GM21717 (cell line): ENCODE results near the gene CEND1.
"Not testable (repeated sequence)": the region's sequence is repeated elsewhere in the genome, so short reads cannot be mapped to it uniquely, and the experiment has no call there.

Experiments used
- ATAC-seq: cut with Tn5 transposase; IDR thresholded peaks from one replicate; pipeline ENCODE4 v1.9.1; 2021; ENCODE audit warnings: mild to moderate bottlenecking, moderate library complexity; ENCODE audit not compliant: unreplicated experiment

The CEND1 gene

GRCh38 chr11:765025-765801, 24.7 kb downstream of the CEND1 start:
- no peak for ATAC-seq

GRCh38 chr11:764322-765024, 25.4 kb downstream of the CEND1 start:
- no peak for ATAC-seq

- no peak for ATAC-seq
Observed at GRCh38 chr11:763549-764321, 26.2 kb downstream of the CEND1 start.

DNA sequence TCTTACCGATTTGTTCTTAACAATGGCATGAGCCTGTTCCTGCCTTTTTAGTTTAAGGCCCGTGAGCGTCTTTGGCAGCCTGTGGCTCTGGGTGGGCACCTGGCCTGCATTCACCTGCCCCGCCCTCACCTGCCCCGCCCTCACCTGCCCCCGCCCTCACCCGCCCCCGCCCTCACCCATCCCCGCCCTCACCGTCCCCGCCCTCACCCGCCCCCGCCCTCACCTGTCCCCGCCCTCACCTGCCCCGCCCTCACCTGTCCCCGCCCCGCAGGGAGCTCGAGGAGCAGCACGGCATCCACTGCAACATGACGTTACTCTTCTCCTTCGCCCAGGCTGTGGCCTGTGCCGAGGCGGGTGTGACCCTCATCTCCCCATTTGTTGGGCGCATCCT, 26.8 kb downstream of the CEND1 start:
- ATAC-seq: no peak

DNA sequence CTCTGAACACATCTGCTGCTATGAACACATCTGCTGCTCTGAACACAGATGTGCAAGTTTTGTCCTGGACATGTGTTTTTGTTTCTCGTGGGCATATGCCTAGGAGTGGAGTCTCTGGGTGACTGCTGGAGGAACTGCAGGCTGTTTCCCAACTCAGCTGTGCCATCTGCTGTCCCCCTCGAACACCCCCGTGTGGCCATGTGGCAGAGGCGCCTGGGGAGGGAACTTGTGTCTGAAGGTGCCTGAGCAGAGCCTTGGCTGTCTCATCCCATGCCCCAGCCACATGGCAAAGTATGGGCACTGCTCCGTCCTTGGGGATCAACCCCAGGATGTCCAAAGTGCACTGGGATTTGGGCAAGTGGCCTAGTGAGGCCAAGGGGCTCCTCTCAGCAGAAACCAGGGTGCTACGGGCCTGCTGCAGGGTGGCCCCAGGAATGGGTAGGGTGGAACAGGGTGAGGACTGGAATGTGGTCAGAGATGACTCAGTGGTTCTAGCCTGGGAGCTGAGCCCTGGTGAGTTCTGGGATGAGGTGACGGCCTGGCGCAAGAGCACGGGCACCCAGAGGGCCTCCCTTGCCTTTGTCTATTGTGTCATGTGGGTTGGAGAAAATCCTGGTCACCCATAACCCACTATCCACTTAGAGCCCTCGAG, 27.3 kb downstream of the CEND1 start:
- no peak for ATAC-seq

GRCh38 chr11:761526-762108, 28.3 kb downstream of the CEND1 start:
- ATAC-seq: no peak

DNA sequence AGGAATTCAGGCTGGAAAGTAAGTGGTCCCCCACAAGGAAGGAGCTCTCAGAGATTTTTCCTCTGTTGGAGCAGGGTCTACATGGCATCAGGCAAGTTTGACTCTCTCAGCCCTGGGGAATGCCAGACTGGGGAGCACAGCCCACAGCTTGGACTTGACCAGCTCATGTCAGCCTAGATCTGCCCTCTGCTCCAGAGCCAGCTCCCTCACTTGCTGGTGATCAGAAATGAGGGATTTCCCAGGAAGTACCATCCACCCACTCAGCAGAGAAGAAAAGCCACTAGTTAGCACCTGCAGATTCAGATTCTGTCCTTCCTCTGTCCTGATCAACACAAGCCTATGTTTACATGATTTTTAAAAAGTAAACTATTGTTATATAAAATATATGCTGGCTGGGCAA, 29.7 kb downstream of the CEND1 start:
- no peak for ATAC-seq

DNA sequence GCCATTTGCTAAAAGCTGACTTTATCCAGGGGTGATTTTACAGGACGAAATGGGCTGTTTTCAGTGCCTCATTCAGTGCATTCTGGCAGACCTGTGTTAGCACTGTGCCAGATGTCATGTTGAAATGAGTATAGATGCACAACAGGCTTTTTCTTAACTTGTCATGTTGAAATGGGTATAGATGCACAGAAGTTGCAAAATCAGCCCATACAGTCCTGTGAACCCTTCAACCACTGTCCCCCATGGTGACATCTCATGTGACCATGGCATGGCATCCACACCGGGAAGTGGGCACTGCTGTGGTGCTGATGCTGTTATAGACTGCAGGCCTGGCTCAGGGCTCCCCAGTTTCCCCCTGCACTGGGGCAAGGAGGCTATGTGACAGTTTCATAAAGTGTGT, 40.2 kb downstream of the CEND1 start:
- ATAC-seq: no peak

DNA sequence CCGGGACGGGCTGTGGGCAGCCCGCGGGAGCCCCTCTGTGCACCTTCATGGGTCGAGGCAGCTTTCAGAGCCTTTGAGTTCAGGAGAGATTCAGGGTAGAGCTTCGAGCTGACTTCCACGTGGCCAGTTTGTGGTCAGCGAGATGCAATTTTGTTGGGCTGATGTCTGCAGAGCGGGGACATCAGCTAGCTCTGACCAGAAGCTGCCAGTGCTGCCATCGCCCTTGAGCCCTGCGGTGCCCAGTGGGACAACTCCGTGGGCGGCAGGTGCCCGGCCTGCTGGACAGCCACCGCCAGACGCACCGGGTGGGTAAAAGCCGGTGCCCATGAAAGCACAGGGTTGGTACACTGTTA, 41.9 kb downstream of the CEND1 start:
- ATAC-seq: peak; percentile 17

GRCh38 chr11:747158-748006, 42.5 kb downstream of the CEND1 start, which contains the start of gene TALDO1:
Gene TALDO1 (plus strand): TSS chr11:747464. CDS start chr11:747482, 18 bp downstream.
- peak; percentile 82 for ATAC-seq

DNA sequence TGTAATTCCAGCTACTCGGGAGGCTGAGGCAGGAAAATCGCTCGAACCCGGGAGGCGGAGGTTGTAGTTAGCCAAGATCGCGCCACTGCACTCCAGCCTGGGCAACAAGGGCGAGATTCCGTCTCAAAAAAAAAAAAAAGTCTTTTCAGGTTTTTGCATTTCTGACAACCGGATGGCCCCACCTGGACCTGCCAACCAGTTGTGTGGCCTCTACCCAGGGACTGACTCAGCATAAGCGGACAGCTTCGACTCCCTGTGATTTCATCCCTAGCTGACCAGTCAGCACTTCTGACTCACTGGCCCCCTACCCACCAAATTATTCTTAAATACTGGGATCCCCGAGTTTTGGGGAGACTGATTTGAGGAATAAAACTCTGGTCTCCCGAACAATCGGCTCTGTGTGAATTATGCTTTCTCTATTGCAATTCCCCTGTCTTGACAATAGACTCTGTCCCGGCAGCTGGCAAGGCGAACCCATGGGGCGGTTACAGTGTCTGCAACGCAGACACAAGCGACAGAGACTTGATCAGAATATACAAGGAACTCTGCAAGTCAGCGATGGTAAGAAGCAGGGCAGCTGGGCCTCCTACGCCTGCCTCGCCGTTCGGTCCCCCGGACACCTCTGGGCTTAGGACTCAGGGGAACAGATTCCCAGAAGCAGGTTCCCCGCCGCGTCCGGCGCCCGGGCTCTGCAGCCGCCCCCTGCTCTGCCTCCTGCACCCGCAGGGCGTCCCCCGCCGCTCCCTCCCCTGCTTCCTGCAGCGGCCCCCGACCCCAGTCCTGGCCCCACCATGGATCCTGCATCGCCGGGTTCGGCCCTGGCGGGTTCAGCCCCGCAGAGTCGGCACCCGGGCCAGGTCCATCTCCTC, 43.4 kb downstream of the CEND1 start:
- peak; percentile 20 for ATAC-seq

GRCh38 chr11:745428-745827, 44.5 kb downstream of the CEND1 start:
- ATAC-seq: no peak

DNA sequence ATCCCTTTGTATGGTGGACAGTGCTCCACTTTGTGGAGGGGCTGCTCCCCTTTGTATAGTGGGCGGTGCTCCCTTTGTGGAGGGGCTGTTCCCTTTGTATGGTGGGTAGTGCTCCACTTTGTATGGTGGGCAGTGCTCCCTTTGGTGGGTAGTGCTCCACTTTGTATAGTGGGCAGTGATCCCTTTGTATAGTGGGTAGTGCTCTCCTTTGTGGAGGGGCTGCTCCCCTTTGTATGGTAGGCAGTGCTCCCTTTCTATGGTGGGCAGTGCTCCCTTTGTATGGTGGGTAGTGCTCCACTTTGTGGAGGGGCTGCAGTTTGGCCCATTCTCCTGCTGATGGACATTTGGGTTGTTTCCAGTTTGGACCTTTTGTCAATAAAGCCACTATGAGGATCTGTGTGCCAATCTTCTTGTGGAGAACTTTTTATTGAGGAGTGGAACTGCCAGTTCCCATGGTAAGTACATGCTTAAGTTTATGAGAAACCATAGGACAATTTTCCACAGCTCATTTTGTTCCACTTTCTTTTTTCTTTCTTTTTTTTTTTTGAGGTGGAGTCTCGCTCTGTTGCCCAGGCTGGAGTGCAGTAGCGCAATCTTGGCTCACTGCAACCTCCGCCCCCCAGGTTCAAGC, 47.2 kb downstream of the CEND1 start:
- no peak for ATAC-seq

- no peak for ATAC-seq
Observed at GRCh38 chr11:742156-742546, 47.7 kb downstream of the CEND1 start.

GRCh38 chr11:737899-738298, 52.0 kb downstream of the CEND1 start:
- ATAC-seq: not testable (repeated sequence)

DNA sequence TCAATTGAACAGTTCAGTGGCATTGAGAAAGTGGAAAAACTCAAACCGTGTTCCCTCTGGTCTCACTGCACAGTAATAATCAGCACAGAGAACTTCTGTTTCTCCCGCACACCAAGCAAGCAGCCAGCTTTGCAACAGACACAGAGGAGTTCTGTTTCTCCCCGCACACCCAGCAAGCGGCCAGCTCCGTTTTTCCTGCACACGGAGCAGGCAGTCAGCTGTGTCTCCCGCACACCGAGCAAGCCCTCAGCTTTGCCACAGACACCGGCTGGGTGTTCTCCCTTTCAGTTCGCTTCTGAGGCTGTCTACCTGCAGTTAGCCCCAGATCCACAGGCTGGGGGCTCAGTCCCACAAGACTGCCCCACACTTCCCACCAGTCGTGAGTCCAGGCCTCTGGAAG, 52.5 kb downstream of the CEND1 start:
- ATAC-seq: no peak
